Thyroid gland (tissue), 4 donors: Measurements from ENCODE around the gene TNFRSF21. TPM values are rescaled to one million over a fixed set of nuclear protein-coding genes. Genes with fewer than 3 reads are reported as not detected.

Experiments
- DNase-seq, 2 donors: peaks; one replicate each; pipeline ENCODE4 v3.0.0-alpha.2; 2019
- H3K27ac ChIP-seq, 3 donors: fragments of 200-600 bp; sonication (generic); 1 replicate in 2 of 3; 2 replicates in 1 of 3; pipeline ENCODE4 v1.5.1; 2016 to 2019; ENCODE audit warnings: mild to moderate bottlenecking in 1 of 3, moderate library complexity in 1 of 3
- H3K27me3 ChIP-seq: fragments of 200-600 bp; sonication (generic); one replicate; pipeline ENCODE4 v1.5.1; 2019
- H3K36me3 ChIP-seq, 2 donors: fragments of 200-600 bp; sonication (generic); one replicate each; pipeline ENCODE4 v1.5.1; 2016 to 2019
- H3K4me1 ChIP-seq, 2 donors: fragments of 200-600 bp; sonication (generic); one replicate each; pipeline ENCODE4 v1.5.1; 2017 to 2019
- H3K4me3 ChIP-seq, 3 donors: fragments of 200-600 bp; sonication (generic); replicated peaks in 1 of 3; 1 replicate in 2 of 3; 2 replicates in 1 of 3; pipeline ENCODE4 v1.5.1; 2016; ENCODE audit warnings: mild to moderate bottlenecking in 1 of 3
- H3K9me3 ChIP-seq: fragments of 200-600 bp; sonication (generic); one replicate; pipeline ENCODE4 v1.5.1; 2017
- CTCF ChIP-seq, 6 experiments: fragments of 200-600 bp in 3 of 6; fragments of 450-650 bp in 3 of 6; sonication (generic) in 3 of 6; IDR thresholded peaks; one replicate each; pipeline ENCODE4 v1.5.1; 2016 to 2019; ENCODE audit warnings: antibody characterized with exemption in 6 of 6, mild to moderate bottlenecking in 2 of 6, inconsistent platforms in 1 of 6, moderate library complexity in 1 of 6
- POLR2A ChIP-seq, 2 donors: fragments of 450-650 bp; IDR thresholded peaks; one replicate each; pipeline ENCODE4 v1.6.1; 2017; ENCODE audit warnings: antibody characterized with exemption in 2 of 2, mild to moderate bottlenecking in 2 of 2, moderate library complexity in 1 of 2
- WGBS, 2 donors: methylation state at CpG; one replicate each; pipeline ENCODE4 v1.1.5; 2017; 5-methylcytosine and 5-hydroxymethylcytosine counted together
- intact Hi-C: fragments of 100-400 bp; cut with DNase I; formaldehyde crosslinking; loops from one replicate; pipeline ENCODE4 v1.15.1; 2023
- total RNA-seq, 4 donors: library from RNA; depleted of rRNA; stranded (reverse); fragments of >200 nt; gene quantifications; one replicate each; pipeline ENCODE4 v1.2.3, GENCODE V29; 2016

The TNFRSF21 gene
- total RNA-seq, 4 donors from 2014 or later: 5.7 to 13.6 (median 7.0) TPM

- Histone ChIP-seq H3K4me3 (no peak overlapping the region), H3K4me1 (no peaks in the 10 kb centered on the region), H3K27me3 (no peaks in the 10 kb centered on the region), H3K27ac (no peak overlapping the region), H3K36me3 (no peaks in the 10 kb centered on the region), H3K9me3 (no peaks in the 10 kb centered on the region)
- DNase-seq: no peak
- WGBS, 2 donors: 89 to 93% methylated on average over 4 of the region's 4 CpGs
- intact Hi-C loops: no loop called here
- TF ChIP-seq POLR2A (IDR thresholded peaks at IDR 0.05) (no peak), CTCF (IDR thresholded peaks at IDR 0.05) (no peak)
These were observed 9.7 kb downstream of the TNFRSF21 start for GRCh38 chr6:47299965-47300364.

GRCh38 chr6:47298475-47298874, 11.2 kb downstream of the TNFRSF21 start:
- Histone ChIP-seq H3K4me3 (no peak overlapping the region), H3K4me1 (no peaks in the 10 kb centered on the region), H3K27ac (no peak overlapping the region), H3K27me3 (no peaks in the 10 kb centered on the region), H3K9me3 (no peaks in the 10 kb centered on the region), H3K36me3 (no peaks in the 10 kb centered on the region)
- no peak for DNase-seq
- no peak for TF ChIP-seq CTCF (IDR thresholded peaks at IDR 0.05)
- no peak for TF ChIP-seq POLR2A (IDR thresholded peaks at IDR 0.05)
- intact Hi-C loops: no loop called here

GRCh38 chr6:47294990-47295389, 14.7 kb downstream of the TNFRSF21 start:
- intact Hi-C loops: no loop called here
- DNase-seq: no peak
- H3K9me3 ChIP-seq: no peaks in the 10 kb centered on the region

GRCh38 chr6:47292944-47293343, 16.8 kb downstream of the TNFRSF21 start:
- WGBS, 2 donors: 84 to 87% methylated on average over 2 of the region's 2 CpGs
- H3K27me3 ChIP-seq: no peaks in the 10 kb centered on the region
- DNase-seq: no peak
- H3K9me3 ChIP-seq: no peaks in the 10 kb centered on the region
- no peak overlapping the region for H3K4me3 ChIP-seq
- H3K36me3 ChIP-seq: no peaks in the 10 kb centered on the region
- intact Hi-C loops: no loop called here
- TF ChIP-seq CTCF (IDR thresholded peaks at IDR 0.05): no peak
- TF ChIP-seq POLR2A (IDR thresholded peaks at IDR 0.05): no peak
- H3K4me1 ChIP-seq: peaks cover 2 to 8% of the 10 kb centered on the region in 2 donors
- no peak overlapping the region for H3K27ac ChIP-seq

More at GRCh38 chr6:47294990-47295389, 14.7 kb downstream of the TNFRSF21 start:
- 93 to 94% methylated on average over 4 of the region's 4 CpGs for WGBS, 2 donors
- Histone ChIP-seq H3K36me3 (no peaks in the 10 kb centered on the region), H3K27ac (no peak overlapping the region), H3K4me3 (no peak overlapping the region), H3K27me3 (no peaks in the 10 kb centered on the region), H3K4me1 (no peaks in the 10 kb centered on the region)
- no peak for TF ChIP-seq POLR2A (IDR thresholded peaks at IDR 0.05)
- TF ChIP-seq CTCF (IDR thresholded peaks at IDR 0.05): no peak

GRCh38 chr6:47292027-47292426, 17.7 kb downstream of the TNFRSF21 start:
- intact Hi-C loops: no loop called here
- Histone ChIP-seq H3K27me3 (no peaks in the 10 kb centered on the region), H3K4me3 (no peak overlapping the region), H3K9me3 (no peaks in the 10 kb centered on the region), H3K36me3 (no peaks in the 10 kb centered on the region), H3K4me1 (peaks cover 4 to 11% of the 10 kb centered on the region in 2 donors), H3K27ac (no peak overlapping the region)
- no peak for DNase-seq
- TF ChIP-seq CTCF (IDR thresholded peaks at IDR 0.05) (no peak), POLR2A (IDR thresholded peaks at IDR 0.05) (no peak)
- 93 to 95% methylated on average over 4 of the region's 4 CpGs for WGBS, 2 donors
